Esophagus squamous epithelium (tissue), 5 donors: ENCODE data around the gene SERPINE2. TPM values are rescaled to one million over a fixed set of nuclear protein-coding genes. Genes with fewer than 3 reads are reported as not detected.

Source experiments
- DNase-seq: peaks from one replicate; lab custom pipeline; 2025; lab: John Stamatoyannopoulos, UW
- H3K27ac ChIP-seq, 4 donors: fragments of 200-600 bp; sonication (generic); one replicate each; pipeline ENCODE4 v1.5.1; 2016 to 2019; ENCODE audit warnings: mild to moderate bottlenecking in 1 of 4
- H3K27me3 ChIP-seq, 4 donors: fragments of 200-600 bp; sonication (generic); 1 replicate in 3 of 4; 2 replicates in 1 of 4; pipeline versions ENCODE4 v1.5.1 to v1.6.0; 2017 to 2021; ENCODE audit warnings: antibody characterized with exemption in 1 of 4
- H3K36me3 ChIP-seq, 3 donors: fragments of 200-600 bp; sonication (generic); one replicate each; pipeline ENCODE4 v1.5.1; 2016 to 2019
- H3K4me1 ChIP-seq, 3 donors: fragments of 200-600 bp; sonication (generic); one replicate each; pipeline ENCODE4 v1.5.1; 2017 to 2019
- H3K4me3 ChIP-seq, 4 donors: fragments of 200-600 bp; sonication (generic); 1 replicate in 3 of 4; 2 replicates in 1 of 4; pipeline ENCODE4 v1.5.1; 2016 to 2019; ENCODE audit warnings: mild to moderate bottlenecking in 2 of 4, moderate library complexity in 1 of 4
- H3K9me3 ChIP-seq, 3 donors: fragments of 200-600 bp; sonication (generic); one replicate each; pipeline ENCODE4 v1.5.1; 2016 to 2019
- CTCF ChIP-seq, 6 experiments: fragments of 450-650 bp in 4 of 6; fragments of 200-600 bp in 2 of 6; sonication (generic) in 2 of 6; IDR thresholded peaks; one replicate each; pipeline ENCODE4 v1.5.1; 2016 to 2019; ENCODE audit warnings: antibody characterized with exemption in 6 of 6, mild to moderate bottlenecking in 4 of 6, moderate library complexity in 4 of 6
- POLR2A ChIP-seq, 4 donors: fragments of 450-650 bp; IDR thresholded peaks; one replicate each; pipeline ENCODE4 v1.6.1; 2017; ENCODE audit warnings: antibody characterized with exemption in 4 of 4, mild to moderate bottlenecking in 4 of 4, moderate library complexity in 3 of 4
- WGBS, 2 donors: methylation state at CpG; one replicate each; pipeline ENCODE4 v1.1.5; 2018; 5-methylcytosine and 5-hydroxymethylcytosine counted together
- intact Hi-C: fragments of 100-400 bp; cut with DNase I; formaldehyde crosslinking; loops from one replicate; pipeline ENCODE4 v1.15.0; 2022
- total RNA-seq, 4 donors: library from RNA; depleted of rRNA; stranded (reverse); fragments of >200 nt; gene quantifications; one replicate each; pipeline ENCODE4 v1.1.0, GENCODE V29; 2016
- donor health status: DM: yes; HTN: yes; CAD: no.

SERPINE2 gene
- total RNA-seq, 4 donors from 2014 or later: 18.3 to 43.8 (median 22.1) TPM

- intact Hi-C loops: no loop called here
- Histone ChIP-seq H3K9me3 (no peaks in the 10 kb centered on the region), H3K36me3 (no peaks in the 10 kb centered on the region), H3K4me3 (no peak overlapping the region), H3K27me3 (no peaks in the 10 kb centered on the region), H3K4me1 (no peaks in the 10 kb centered on the region), H3K27ac (no peak overlapping the region)
- TF ChIP-seq CTCF (IDR thresholded peaks at IDR 0.05) (no peak), POLR2A (IDR thresholded peaks at IDR 0.05) (no peak)
- 80 to 84% methylated on average over 2 of the region's 2 CpGs for WGBS, 2 donors
- DNase-seq: no peak
Observed at GRCh38 chr2:224060783-224061482, 21.8 kb upstream of the SERPINE2 start.

GRCh38 chr2:224059178-224059577 lies 20.1 kb upstream of the SERPINE2 start:
- WGBS, 2 donors: 50 to 60% methylated on average over 1 of the region's 1 CpG
- no peak for DNase-seq
- H3K4me3 ChIP-seq: no peak overlapping the region
- no peaks in the 10 kb centered on the region for H3K36me3 ChIP-seq
- intact Hi-C loops: no loop called here
- no peak overlapping the region for H3K27ac ChIP-seq
- TF ChIP-seq CTCF (IDR thresholded peaks at IDR 0.05): no peak
- no peak for TF ChIP-seq POLR2A (IDR thresholded peaks at IDR 0.05)
- no peaks in the 10 kb centered on the region for H3K27me3 ChIP-seq
- no peaks in the 10 kb centered on the region for H3K4me1 ChIP-seq
- H3K9me3 ChIP-seq: no peaks in the 10 kb centered on the region

GRCh38 chr2:224058048-224058775 lies 19.1 kb upstream of the SERPINE2 start:
- TF ChIP-seq POLR2A (IDR thresholded peaks at IDR 0.05) (no peak), CTCF (IDR thresholded peaks at IDR 0.05) (no peak)
- Histone ChIP-seq H3K27ac (no peak overlapping the region), H3K4me1 (no peaks in the 10 kb centered on the region), H3K27me3 (no peaks in the 10 kb centered on the region), H3K36me3 (no peaks in the 10 kb centered on the region), H3K4me3 (no peak overlapping the region), H3K9me3 (no peaks in the 10 kb centered on the region)
- DNase-seq: no peak
- intact Hi-C loops: no loop called here
- WGBS, 2 donors: 77 to 82% methylated on average over 2 of the region's 2 CpGs

- Histone ChIP-seq H3K4me3 (no peak overlapping the region), H3K9me3 (no peaks in the 10 kb centered on the region), H3K27ac (no peak overlapping the region), H3K36me3 (no peaks in the 10 kb centered on the region), H3K27me3 (no peaks in the 10 kb centered on the region), H3K4me1 (no peaks in the 10 kb centered on the region)
- no peak for DNase-seq
- intact Hi-C loops: no loop called here
- WGBS, 2 donors: 82 to 100% methylated on average over 1 of the region's 1 CpG
- TF ChIP-seq POLR2A (IDR thresholded peaks at IDR 0.05): no peak
- TF ChIP-seq CTCF (IDR thresholded peaks at IDR 0.05): no peak
Observed at GRCh38 chr2:224056889-224057288, 17.8 kb upstream of the SERPINE2 start.

- H3K4me3 ChIP-seq: no peak overlapping the region
- H3K4me1 ChIP-seq: no peaks in the 10 kb centered on the region
- H3K9me3 ChIP-seq: no peaks in the 10 kb centered on the region
- no peak overlapping the region for H3K27ac ChIP-seq
- H3K27me3 ChIP-seq: no peaks in the 10 kb centered on the region
- DNase-seq: no peak
- H3K36me3 ChIP-seq: no peaks in the 10 kb centered on the region
- 74 to 86% methylated on average over 3 of the region's 3 CpGs for WGBS, 2 donors
- intact Hi-C loops: no loop called here
- TF ChIP-seq POLR2A (IDR thresholded peaks at IDR 0.05) (no peak), CTCF (IDR thresholded peaks at IDR 0.05) (no peak)
Observed at GRCh38 chr2:224055101-224055500, 16.0 kb upstream of the SERPINE2 start.
